ENCODE results near the gene MYL11.
"Not testable (repeated sequence)": the region's sequence is repeated elsewhere in the genome, so short reads cannot be mapped to it uniquely, and the experiment has no call there.

The MYL11 gene

DNA sequence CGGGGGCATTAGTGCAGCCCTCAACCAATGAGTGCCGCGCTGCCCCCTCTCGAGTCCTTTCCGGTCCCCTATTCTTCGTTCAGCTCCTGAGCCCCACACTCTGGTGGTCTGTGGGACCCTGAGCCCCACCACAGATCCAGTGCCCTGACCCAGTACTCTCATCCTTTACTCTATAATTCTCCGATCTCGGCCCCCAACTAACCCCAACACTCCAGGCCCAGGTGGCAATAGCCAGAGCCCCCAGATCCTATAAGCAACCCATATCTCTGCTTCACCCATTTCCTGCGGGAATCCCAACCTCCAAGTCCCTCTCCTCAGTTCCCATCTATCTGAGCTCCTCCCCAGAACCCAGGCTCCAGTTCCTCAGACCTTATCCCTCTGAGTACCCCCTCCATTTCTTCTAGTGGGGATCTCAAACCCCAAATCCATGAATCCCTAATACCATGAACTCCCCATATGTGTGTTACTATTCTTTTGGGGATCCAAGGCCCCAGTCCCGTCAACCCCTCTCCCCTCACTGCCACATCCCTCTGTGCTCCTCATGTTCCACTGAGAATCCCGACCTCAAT lies 3.3 kb upstream of the MYL11 start:
- no peak for DNase-seq (ENCODE audit: low read depth)

DNA sequence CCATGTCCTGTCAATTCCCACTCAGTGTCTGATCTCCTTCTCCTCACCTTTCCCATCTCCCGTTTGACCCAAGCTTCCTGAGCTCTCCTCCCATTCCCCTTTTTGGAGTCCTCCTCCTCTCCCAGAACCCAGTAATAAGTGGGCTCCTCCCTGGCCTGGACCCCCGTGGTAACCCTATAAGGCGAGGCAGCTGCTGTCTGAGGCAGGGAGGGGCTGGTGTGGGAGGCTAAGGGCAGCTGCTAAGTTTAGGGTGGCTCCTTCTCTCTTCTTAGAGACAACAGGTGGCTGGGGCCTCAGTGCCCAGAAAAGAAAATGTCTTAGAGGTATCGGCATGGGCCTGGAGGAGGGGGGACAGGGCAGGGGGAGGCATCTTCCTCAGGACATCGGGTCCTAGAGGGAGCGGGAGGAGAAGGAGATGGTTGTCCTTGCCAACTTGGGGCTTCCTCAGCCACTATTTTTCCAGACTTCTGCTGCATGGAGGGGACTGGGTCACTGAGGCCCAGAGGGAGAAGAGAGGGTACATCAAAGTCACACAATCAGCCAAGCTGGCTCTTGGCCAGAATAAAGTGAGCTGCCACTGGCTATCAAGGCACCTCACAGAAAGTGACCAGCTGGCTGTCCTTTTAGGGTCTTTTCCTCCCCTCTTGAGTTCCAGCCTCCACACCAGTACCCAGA lies 2.4 kb upstream of the MYL11 start:
- DNase-seq (ENCODE audit: low read depth), result no peak

DNA sequence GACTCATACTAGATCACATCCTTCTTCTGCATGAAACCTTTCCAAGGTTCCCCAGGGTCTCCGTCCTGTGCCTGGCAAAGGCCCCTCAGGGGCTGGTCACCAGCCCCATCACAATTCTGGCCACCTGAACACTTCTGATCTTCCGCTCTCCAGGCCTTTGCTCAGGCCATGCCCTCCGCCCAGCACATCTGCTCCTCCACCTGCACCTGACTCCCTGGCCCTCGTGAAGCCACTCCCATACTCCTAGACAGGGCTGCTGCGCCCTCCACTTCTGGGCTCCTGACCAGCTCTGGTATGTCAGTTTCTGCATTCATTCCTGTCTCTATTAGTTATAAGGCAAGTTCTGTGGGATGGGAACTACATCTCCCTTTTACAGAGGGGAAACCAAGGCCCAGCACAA lies 1.9 kb upstream of the MYL11 start:
- DNase-seq (ENCODE audit: low read depth), result no peak

DNA sequence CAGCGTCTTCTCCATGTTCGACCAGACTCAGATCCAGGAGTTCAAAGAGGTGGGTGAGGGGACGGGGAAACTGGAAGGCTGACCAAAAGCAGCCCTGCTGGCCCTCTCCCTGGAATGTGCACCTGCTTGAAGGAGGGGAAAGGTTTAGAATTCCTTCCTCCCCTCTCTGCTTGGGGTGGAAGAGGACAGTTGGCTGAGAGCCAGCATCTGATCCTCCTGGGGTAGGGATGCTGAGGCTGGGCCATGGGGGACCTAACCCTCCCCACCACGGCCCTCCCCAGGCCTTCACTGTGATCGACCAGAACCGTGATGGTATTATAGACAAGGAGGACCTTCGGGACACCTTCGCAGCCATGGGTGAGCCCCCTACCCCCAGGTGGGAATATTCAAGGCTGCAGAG lies 1.3 kb downstream of the MYL11 start:
- no peak for DNase-seq (ENCODE audit: low read depth)

DNA sequence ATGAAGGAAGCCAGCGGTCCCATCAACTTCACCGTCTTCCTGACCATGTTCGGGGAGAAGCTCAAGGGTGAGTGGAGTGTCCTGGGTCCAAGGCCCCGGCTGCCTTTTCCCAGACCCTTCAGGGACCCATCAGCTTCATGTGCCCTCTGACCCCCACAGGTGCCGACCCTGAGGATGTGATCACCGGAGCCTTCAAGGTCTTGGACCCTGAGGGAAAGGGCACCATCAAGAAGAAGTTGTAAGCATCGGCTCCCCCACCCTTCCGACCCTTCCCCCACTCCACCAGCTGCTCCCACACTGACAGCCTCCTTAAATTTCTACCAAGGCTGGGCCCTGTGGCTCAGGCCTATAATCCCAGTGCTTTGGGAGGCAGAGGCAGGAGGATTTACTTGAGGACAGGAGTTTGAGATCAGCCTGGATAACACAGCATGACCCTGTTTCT lies 1.9 kb downstream of the MYL11 start:
- no peak for DNase-seq (ENCODE audit: low read depth)

DNA sequence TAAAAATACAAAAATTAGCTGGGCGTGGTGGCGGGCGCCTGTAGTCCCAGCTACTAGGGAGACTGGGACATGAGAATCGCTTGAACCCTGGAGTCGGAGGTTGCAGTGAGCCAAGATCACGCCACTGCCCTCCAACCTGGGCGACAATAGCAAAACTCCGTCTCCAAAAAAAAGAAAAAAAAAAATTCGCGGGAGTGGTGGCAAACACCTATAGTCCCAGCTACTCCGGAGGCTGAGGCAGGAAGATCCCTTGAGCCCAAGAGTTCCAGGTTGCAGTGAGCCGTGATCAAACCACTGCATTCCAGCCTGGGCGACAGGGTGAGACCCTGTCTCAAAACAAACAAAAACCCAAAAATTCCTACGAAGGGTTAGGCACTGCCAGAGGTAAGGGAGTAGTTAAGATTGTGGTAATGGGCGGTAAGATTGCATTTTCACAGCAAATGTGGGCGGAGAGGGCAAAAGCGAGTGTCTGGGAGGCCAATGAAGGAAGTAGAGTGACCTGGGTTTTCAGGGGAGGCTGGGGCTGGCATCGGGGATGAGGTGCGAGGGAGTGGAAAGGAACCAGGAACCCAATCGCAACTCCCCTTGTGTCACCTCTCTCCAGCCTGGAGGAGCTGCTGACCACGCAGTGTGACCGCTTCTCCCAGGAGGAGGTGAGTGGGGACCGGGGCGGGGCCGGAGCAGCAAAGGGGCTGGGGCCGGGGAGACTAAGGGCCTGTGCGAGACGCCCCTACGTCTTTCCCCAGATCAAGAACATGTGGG lies 2.6 kb downstream of the MYL11 start:
- DNase-seq (ENCODE audit: low read depth), result no peak

DNA sequence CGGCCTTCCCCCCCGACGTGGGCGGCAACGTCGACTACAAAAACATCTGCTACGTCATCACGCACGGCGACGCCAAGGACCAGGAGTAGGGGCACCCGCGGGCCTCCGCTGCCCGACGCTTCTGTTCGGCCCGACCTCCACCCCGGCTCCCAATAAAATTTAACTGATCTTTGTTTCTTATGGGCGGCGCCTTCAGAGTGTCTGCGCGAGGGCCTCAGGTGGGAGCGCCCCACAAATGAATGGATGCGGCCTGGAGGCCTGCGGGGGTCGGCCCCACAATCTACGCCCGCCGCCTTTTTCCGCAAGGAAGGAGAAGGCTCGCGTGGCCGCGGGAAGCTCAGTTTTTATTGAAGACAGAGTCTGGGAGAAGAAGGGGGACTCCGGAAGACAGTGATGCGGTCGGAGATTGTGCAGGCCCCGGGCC lies 3.2 kb downstream of the MYL11 start:
- peak; percentile 82 for DNase-seq (ENCODE audit: low read depth)

DNA sequence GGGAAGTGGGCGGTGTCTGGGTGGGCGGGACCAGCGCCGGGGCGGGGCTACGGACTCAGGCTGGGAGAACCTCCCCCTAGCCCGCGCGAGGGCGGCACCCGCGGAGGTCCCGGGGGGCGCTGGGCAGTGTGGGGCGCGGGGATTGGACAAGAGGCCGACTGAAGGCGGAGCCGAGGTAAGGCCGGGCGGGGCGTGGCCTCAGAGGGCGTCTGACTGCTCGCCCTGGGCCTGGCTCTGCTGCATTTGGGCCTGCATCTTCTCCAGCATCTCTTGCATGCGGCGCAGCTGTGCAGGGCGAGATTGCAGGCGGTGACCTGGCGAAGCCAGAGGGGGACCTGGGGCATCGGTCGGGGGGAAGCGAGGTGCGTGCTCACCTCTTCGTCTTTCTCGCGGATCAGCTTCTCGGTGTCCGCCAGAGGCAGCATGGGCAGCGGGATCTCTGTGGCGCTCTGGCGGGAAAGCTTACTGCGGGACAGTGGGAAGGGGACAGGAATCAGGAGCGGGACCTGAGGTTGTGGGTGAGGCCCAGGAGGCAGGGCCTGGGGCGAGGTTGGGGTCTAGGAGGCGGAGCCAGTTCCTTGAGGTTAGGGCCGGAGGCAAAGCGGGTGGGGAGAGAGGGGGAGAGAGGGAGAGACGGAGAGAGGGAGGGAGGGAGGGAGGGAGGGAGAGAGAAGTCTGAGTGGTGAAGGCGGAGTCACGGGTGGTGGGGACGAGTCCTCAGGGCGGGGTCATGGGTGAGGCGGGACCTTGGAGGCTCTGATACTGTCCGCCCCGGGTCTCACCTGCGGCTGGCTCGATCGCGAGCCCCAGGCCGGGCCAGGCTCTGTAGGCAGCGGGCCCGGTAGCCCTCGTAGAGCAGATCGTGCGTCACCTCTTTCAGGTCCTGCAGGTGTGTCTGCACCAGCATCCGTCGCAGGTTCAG lies 3.9 kb downstream of the MYL11 start:
- peak; percentile 98 for DNase-seq (ENCODE audit: low read depth)

DNA sequence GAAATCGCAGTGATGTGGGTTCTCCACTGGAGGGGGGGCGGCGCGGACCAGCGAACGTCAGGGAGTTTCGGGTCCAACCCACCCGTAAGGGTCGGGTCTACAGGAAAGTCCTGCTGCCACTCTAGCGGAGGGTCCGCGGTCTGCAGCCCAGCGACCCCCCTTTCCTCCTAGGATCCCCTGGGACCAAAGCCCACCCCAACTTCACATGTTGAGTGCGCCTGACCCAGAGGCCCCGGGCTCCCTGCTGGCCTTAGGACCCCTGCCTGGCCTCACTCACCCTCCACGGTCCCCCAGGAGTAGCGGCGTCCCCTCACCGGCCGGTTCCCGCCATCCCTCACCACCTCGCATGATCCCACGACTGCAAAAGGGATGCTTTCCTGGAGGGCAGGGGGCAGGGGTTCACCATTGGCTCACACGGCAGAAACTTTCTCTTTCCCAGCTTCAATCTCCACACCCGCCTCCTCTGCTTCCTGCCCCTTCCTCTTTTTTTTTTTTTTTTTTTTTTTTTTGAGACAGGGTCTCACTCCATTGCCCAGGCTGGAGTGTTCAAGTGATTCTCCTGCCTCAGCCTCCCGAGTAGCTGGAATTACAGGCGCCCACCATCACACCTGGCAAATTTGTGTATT lies 4.7 kb downstream of the MYL11 start:
- DNase-seq (ENCODE audit: low read depth), result no peak

DNA sequence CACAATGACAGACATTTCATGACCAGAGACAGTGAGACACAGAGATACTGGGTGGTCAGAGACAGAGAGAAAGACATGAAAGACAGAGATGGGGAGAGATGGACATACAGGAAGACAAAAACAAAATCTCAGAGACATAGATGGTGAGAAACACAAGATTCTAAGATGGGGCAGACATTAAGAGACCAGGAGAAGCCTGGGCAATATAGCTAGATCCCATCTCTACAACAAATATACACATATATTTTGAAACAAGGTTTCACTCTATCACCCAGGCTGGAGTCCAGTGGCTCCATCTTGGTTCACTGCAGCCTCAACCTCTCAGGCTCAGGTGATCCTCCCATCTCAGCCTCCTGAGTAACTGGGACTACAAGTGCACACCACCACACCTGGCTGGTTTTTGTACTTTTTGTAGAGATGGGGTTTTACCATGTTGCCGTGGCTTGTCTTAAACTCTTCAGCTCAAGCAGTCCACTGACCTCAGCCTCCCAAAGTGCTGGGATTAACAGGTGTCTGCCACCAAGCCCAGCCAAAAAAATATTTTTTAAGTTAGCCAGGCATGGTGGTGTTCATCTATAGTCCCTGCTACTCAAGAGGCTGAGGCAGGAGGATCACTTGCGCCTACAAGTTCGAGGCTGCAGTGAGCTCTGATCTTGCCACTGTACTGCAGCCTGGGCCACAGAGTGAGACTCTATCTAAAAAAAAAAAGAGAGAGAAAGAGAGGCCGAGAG lies 5.6 kb downstream of the MYL11 start:
- DNase-seq (ENCODE audit: low read depth), result no peak

DNA sequence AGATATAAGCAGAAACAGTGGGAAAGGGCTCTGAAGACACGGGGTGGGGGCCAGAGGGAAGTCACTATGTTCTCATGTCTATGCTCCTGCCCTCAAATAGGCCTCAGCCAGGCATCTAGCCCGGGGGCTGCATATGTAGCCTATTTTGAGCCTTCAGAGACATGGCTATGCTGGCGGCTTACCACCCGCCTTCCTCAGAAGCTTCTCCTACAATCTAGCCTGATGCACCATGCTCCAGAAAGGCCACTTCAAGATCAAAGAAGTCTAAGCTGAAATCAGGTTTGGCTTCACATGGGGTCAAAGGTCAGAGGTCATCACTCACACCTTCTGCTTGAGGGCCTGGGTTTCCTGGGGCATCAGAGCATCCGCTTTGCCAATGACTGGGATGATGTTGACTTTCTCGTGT lies 6.2 kb downstream of the MYL11 start:
- DNase-seq (ENCODE audit: low read depth), result no peak

DNA sequence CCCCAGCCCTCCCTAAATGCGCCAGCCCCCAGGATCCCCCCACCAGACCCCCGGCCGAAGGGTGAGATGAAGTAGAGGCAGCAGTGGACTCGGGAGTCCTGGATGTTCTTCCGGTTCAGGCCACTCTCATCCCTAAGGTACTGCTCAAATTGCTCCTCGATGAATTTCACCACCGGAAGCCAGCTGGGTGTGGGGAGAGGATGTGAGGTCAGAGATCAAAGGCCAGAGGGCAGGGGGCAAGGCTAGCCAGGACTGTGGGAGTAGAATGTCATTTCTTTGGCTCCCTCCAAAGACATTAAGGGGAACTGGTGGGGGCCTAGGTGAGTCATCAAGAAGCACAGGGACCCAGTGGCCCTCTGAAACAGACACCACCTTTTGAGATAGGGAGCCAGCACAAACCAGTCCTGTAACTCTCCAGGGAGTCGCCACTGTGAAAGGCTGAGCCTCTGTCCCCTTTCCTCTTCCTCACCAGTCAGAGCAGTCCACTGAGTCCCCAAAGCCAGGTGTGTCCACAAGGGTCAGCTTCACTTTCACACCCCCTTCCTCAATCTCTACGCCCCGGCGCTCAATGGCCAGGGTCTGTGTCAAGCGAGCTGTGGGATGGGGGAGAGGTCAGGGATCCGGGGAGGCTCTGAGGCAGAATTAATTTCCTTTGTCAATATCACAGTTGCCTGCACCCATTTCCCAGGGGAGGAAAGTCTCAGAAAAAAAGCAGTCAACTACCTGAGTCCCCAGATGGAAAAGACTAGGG lies 6.9 kb downstream of the MYL11 start:
- DNase-seq (ENCODE audit: low read depth), result no peak

DNA sequence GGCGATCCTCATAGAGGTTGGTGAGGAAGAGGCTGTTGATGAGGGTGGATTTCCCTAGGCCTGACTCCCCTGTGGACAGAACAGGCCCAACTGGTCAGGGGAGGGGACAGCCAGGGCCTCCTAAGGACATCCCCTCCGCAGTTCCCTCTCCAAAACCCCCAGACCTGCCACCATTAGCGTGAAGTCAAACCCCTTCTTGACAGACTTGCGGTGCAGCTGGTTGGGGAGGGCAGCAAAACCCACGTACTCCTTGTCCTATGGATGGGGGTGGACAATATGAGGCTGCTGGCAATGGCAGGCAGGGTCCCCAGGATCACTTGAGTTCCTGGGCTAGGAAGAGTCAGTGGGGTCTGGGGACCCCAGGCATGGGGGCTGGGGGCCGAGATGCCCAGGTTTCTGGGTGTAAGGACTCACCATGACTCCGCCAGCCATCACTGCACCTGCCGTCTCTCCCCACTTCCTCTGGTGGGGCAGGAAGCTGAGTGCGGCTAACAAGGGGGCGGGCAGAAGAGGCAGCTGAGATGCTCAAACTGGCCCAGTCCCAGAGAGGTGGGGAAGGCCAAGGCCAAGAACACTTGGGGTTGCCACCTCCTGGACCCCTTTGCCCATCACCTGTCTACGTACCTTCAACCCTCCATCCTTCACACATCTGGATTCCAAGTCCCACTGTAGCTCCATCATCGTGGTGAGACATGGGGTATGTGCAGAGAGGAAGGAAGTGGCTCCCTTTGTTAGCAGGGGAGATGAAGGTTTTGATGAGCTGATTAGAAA lies 7.7 kb downstream of the MYL11 start, which contains the start of gene SEPTIN1:
Gene SEPTIN1, minus strand, starts transcription at position 451 of the 771 bp plus-strand sequence. Its CDS starts 19 bp downstream, at position 432.
- peak; percentile 67 for DNase-seq (ENCODE audit: low read depth)

DNA sequence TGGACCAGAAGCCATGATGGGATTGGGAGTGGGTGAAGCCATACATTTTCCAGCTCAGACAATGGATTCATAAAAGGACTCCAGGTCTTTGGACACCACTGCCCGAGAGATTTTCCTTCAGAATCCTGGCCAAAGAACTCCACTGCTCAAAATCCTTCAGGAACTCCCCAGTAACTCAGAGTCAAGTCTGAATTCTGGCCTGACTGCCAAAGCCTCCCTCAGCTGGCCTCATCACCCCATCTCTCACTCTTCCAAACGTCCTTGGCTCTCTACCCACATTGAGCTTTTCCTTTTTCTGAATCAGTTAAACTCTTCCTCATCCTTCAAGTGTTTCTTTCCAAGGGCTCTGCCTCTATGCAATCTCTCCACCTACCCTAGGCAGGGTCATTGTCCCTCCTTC lies 8.9 kb downstream of the MYL11 start:
- no peak for DNase-seq (ENCODE audit: low read depth)

DNA sequence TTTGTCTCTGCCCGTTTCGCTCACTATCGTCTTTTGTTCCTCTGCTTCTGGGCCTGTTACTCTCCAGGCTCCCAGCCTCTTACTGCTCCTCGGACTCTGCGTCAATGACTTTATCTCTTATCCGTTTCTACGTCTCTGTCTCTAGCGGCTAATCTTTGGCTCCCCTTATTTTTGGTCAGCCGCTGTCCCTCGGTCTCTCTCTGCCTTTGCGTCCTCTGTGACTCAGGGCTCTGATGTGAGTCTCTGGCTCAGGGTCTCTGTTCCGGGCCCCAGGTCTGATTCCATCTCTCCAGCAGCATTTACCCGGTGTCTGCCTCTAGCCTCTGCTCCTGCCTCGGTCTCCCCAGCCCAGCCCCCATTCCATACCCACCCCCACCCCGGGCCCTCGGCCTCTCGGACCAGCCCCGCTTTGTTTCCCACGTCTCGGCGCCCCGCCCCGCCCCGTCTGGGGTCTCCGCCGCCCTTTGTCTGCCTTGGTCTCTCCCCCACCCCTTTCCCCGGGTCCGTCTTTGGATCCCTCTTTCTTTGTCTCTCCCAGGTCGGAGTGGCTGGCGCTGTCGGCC lies 20.1 kb downstream of the MYL11 start:
- DNase-seq (ENCODE audit: low read depth), result no peak

DNA sequence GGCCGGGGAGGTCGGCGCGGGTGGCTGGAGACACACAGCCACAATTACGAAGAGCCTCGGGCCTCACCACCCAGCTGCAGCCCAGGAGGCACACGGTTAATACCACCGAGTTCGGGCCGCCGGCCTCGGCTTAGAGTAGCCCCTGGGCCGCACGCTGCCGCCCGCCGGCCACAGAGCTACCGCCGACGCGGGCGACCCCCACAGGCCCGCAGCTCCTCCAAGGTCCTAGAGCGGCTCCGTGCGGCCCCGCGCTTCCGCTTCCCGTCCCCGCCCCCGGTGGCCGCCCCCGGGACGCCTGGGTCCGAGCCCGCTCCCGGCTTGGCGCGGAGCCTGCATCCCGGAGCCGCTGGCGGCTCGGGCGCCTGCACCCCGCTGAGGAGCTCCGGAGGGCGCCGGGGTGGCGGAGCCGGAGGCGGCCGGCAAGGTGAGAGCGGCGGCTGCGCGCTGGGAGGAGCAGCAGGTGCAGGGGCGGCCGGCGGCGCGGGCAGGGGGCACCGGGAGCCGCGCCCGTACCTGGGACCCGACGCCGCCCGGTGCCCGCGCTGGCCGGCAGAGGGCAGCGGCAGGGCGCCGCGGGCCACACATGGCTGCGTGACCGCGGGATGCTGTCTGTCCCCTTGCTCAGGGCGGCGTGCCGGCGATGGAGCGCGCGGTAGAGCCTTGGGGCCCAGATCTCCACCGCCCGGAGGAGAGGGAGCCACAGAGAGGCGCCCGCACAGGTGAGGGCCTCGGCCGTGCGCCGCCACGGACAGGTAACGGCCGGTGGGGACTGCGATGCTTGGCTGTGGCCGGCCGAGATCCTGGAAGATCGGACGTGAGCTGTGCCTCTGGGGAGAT lies 20.8 kb downstream of the MYL11 start, which contains the start of gene ZNF48:
Gene ZNF48, plus strand, starts transcription at position 266 of the 837 bp plus-strand sequence. Its CDS starts 375 bp downstream, at position 641.
- no peak for DNase-seq (ENCODE audit: low read depth)

DNA sequence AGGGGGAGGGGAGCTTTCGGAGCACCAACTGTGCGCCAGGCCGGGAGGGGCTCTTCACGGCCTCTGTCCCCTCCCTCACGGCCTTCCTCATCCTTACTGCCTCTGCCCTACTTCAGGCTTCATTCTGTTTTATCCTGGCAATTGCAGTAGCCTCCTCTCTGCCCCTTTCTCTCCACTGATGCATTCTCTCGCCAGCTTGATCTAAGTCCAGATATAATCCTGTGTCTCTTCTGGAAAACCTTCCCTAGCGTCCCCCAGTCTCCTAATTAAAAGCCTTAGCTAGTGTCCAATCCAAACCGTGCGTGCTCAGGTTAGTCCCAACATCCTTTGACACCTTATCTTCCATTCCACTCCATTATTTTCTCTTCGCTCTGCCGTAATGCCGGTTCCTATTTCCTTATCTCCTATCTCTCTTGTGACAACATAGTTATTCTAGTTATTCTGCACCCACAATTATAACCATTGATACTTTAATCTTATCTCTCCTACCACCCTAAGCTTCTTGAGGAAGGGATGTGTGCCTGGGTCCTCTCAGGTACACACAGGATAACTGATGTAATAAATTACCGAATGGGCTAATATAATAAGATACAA lies 21.5 kb downstream of the MYL11 start:
- DNase-seq (ENCODE audit: low read depth), result no peak

DNA sequence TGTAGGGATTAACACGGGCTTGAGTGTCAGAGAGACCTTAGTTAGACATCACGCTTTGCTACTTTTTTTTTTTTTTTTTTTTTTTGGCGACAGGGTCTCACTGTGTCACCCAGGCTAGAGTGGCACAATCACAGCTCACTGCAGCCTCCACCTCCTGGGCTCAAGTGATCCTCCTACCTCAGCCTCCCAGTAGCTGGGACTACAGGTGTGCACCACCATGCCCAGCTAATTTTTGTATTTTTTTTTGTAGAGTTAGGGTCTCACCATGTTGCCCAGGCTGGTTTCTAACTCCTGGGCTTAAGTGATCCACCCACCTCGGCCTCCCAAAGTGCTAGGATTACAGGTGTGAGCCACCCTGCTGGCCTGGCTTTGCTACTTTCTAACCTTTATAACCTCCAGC lies 22.0 kb downstream of the MYL11 start:
- not testable (repeated sequence) for DNase-seq (ENCODE audit: low read depth)
